ENCODE results near the gene GTSF1L.

The GTSF1L gene

DNA sequence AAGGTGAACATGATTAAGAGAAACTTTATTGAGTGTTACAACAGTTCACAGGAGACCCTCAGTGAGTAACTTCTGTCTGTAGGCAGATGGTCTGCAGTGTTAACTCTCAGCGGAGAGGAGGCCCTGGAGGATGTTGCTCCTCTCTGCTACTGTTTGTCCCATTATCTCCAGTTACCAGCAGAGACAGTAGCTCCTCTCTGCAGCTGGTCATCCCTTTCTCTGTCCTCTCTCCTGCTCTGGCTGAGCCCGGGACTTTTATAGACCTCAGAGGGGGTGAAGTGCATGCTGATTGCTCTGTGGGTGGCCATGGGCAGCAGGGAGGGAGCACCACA lies 5.7 kb downstream of the GTSF1L start:
- no peaks in the 10 kb centered on the region for H3K27me3 ChIP-seq (ENCODE audit: insufficient read depth, poor library complexity, severe bottlenecking)
- H3K27ac ChIP-seq (replicated peaks): no peak overlapping the region
- no peak overlapping the region for H3K4me3 ChIP-seq (replicated peaks; ENCODE audit: insufficient read depth, low read length)
- TF ChIP-seq GABPA (IDR thresholded peaks at IDR 0.05; ENCODE audit: low read depth) (no peak), CTCF (IDR thresholded peaks at IDR 0.05; ENCODE audit: insufficient read depth, low read length) (no peak), POLR2AphosphoS5 (IDR thresholded peaks at IDR 0.05; ENCODE audit: low read depth) (no peak), SPI1 (IDR thresholded peaks at IDR 0.05; ENCODE audit: borderline replicate concordance, low read depth) (no peak)
- TF ChIP-seq, protein P1, sequence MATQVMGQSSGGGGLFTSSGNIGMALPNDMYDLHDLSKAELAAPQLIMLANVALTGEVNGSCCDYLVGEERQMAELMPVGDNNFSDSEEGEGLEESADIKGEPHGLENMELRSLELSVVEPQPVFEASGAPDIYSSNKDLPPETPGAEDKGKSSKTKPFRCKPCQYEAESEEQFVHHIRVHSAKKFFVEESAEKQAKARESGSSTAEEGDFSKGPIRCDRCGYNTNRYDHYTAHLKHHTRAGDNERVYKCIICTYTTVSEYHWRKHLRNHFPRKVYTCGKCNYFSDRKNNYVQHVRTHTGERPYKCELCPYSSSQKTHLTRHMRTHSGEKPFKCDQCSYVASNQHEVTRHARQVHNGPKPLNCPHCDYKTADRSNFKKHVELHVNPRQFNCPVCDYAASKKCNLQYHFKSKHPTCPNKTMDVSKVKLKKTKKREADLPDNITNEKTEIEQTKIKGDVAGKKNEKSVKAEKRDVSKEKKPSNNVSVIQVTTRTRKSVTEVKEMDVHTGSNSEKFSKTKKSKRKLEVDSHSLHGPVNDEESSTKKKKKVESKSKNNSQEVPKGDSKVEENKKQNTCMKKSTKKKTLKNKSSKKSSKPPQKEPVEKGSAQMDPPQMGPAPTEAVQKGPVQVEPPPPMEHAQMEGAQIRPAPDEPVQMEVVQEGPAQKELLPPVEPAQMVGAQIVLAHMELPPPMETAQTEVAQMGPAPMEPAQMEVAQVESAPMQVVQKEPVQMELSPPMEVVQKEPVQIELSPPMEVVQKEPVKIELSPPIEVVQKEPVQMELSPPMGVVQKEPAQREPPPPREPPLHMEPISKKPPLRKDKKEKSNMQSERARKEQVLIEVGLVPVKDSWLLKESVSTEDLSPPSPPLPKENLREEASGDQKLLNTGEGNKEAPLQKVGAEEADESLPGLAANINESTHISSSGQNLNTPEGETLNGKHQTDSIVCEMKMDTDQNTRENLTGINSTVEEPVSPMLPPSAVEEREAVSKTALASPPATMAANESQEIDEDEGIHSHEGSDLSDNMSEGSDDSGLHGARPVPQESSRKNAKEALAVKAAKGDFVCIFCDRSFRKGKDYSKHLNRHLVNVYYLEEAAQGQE (IDR thresholded peaks at IDR 0.05; ENCODE audit: insufficient replicate concordance, low read depth): no peak
- DNase-seq (ENCODE audit: low read depth in 1 of 2, low spot score in 1 of 2): no peak

DNA sequence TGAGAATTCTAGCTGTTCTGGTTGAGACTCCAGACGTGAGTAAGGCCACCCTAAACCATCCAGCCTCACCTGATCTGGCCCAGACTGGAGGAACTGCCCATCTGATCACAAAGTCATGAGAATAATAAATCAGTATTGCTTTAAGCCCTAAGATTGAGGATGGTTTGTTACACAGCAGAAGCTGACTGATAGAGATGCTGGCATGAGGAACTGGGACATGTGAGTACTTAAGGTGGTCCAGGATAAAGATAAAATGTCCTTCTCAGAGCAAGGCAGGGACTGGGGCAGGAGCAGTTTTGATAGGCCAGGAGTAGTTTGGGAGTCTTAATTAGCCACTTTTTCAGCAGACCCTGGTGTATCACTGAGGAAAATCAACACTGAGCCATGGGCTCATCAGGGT lies 6.8 kb downstream of the GTSF1L start:
- TF ChIP-seq GABPA (IDR thresholded peaks at IDR 0.05; ENCODE audit: low read depth): no peak
- TF ChIP-seq CTCF (IDR thresholded peaks at IDR 0.05; ENCODE audit: insufficient read depth, low read length): no peak
- no peak for TF ChIP-seq SPI1 (IDR thresholded peaks at IDR 0.05; ENCODE audit: borderline replicate concordance, low read depth)
- no peak for TF ChIP-seq POLR2AphosphoS5 (IDR thresholded peaks at IDR 0.05; ENCODE audit: low read depth)
- TF ChIP-seq, protein P1 (IDR thresholded peaks at IDR 0.05; ENCODE audit: insufficient replicate concordance, low read depth): no peak
- H3K27ac ChIP-seq (replicated peaks): no peak overlapping the region
- no peak overlapping the region for H3K4me3 ChIP-seq (replicated peaks; ENCODE audit: insufficient read depth, low read length)
- DNase-seq (ENCODE audit: low read depth in 1 of 2, low spot score in 1 of 2): no peak
- H3K27me3 ChIP-seq (ENCODE audit: insufficient read depth, poor library complexity, severe bottlenecking): no peaks in the 10 kb centered on the region

DNA sequence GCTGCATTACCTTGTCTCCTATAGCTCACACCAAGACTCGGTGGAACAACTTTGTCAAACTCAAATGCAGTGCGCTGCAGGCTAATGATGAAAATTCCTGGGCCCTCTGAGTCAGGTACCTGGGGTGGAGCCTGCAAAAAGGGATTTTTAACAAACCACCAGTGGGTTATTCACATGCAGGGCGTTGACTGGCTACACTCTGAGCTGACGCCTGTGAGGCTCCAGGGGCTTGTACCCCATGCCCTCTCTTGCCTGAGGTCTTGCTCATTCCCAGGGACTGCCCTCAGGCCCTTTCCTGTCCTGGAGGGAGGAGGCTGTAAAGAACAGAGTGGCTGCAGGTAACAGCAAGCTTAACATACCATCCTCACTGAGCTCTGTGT lies 9.2 kb downstream of the GTSF1L start:
- Histone ChIP-seq H3K4me3 (replicated peaks; ENCODE audit: insufficient read depth, low read length) (no peak overlapping the region), H3K27ac (replicated peaks) (no peak overlapping the region), H3K27me3 (ENCODE audit: insufficient read depth, poor library complexity, severe bottlenecking) (no peaks in the 10 kb centered on the region)
- no peak for DNase-seq (ENCODE audit: low read depth in 1 of 2, low spot score in 1 of 2)
- TF ChIP-seq POLR2AphosphoS5 (IDR thresholded peaks at IDR 0.05; ENCODE audit: low read depth) (no peak), GABPA (IDR thresholded peaks at IDR 0.05; ENCODE audit: low read depth) (no peak), SPI1 (IDR thresholded peaks at IDR 0.05; ENCODE audit: borderline replicate concordance, low read depth) (no peak), CTCF (IDR thresholded peaks at IDR 0.05; ENCODE audit: insufficient read depth, low read length) (no peak)
- TF ChIP-seq, protein P1 (IDR thresholded peaks at IDR 0.05; ENCODE audit: insufficient replicate concordance, low read depth): no peak

Measured in HL-60 (cell line).